Astrocyte of the spinal cord (primary cell): Measurements from ENCODE around the gene HSPA8.

Experiments
- DNase-seq: peaks from one replicate; pipeline ENCODE4 v3.0.0; 2011; ENCODE audit warnings: low read depth, low spot score
- H3K4me3 ChIP-seq: 2 replicates; pipeline ENCODE4 v1.5.1; 2011; ENCODE audit warnings: low read depth, mild to moderate bottlenecking, low read length, moderate library complexity
- in situ Hi-C: cut with HindIII; loops from 2 replicates; pipeline ENCODE4 v1.10.0; 2017; ENCODE audit warnings: low sequenced_read_pairs
- TF ChIP-seq, protein P1 (sequence below): IDR thresholded peaks from 2 replicates; pipeline ENCODE4 v1.5.1; 2012; ENCODE audit warnings: low read depth, mild to moderate bottlenecking, low read length, inconsistent platforms

The HSPA8 gene

GRCh38 chr11:123034597-123034996 lies 27.3 kb downstream of the HSPA8 start:
- no peak for DNase-seq
- H3K4me3 ChIP-seq, result no peak overlapping the region
- TF ChIP-seq, protein P1, sequence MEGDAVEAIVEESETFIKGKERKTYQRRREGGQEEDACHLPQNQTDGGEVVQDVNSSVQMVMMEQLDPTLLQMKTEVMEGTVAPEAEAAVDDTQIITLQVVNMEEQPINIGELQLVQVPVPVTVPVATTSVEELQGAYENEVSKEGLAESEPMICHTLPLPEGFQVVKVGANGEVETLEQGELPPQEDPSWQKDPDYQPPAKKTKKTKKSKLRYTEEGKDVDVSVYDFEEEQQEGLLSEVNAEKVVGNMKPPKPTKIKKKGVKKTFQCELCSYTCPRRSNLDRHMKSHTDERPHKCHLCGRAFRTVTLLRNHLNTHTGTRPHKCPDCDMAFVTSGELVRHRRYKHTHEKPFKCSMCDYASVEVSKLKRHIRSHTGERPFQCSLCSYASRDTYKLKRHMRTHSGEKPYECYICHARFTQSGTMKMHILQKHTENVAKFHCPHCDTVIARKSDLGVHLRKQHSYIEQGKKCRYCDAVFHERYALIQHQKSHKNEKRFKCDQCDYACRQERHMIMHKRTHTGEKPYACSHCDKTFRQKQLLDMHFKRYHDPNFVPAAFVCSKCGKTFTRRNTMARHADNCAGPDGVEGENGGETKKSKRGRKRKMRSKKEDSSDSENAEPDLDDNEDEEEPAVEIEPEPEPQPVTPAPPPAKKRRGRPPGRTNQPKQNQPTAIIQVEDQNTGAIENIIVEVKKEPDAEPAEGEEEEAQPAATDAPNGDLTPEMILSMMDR, result no peak
- in situ Hi-C loops, result loop anchor here (25.0 kb wide), 1 partner anchor 172 kb away; no protein-coding TSS in a partner anchor

- in situ Hi-C loops, result loop anchor here (25.0 kb wide), 1 partner anchor 172 kb away; no protein-coding TSS in a partner anchor
- no peak for DNase-seq
- TF ChIP-seq, protein P1, result peak; percentile 16
- no peak overlapping the region for H3K4me3 ChIP-seq
Observed at GRCh38 chr11:123033895-123034294, 28.0 kb downstream of the HSPA8 start.

GRCh38 chr11:123030517-123030916 lies 31.4 kb downstream of the HSPA8 start:
- DNase-seq, result no peak
- TF ChIP-seq, protein P1, result no peak
- H3K4me3 ChIP-seq, result no peak overlapping the region
- in situ Hi-C loops, result loop anchor here (25.0 kb wide), 1 partner anchor 168 kb away; no protein-coding TSS in a partner anchor

GRCh38 chr11:123020968-123021367 lies 41.0 kb downstream of the HSPA8 start:
- peak; percentile 45 for DNase-seq
- in situ Hi-C loops, result no loop called here
- H3K4me3 ChIP-seq, result no peak overlapping the region
- TF ChIP-seq, protein P1, result peak; percentile 86

- H3K4me3 ChIP-seq, result no peak overlapping the region
- TF ChIP-seq, protein P1, result no peak
- DNase-seq, result no peak
- in situ Hi-C loops, result no loop called here
Observed at GRCh38 chr11:123018702-123019101, 43.2 kb downstream of the HSPA8 start.

DNA sequence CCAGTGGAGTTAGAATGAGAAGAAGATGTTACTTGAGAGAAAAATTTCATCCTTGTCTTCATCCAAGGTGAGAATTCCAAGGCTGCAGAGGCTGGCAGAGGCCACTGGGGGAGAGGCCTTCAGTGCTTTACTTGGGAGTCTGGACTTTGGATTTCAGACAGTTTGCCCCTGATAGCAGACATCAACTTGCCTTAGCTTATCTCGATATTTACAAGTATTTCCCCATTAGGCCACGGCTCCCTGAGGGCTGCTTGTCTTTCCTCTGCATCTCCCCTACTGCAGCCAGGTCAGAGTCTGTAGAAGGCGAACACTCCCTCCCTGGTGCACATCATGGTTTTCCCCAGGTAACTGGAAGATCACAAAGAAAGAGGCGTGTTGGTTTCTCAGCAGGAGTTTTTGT lies 50.4 kb downstream of the HSPA8 start:
- in situ Hi-C loops, result no loop called here
- no peak overlapping the region for H3K4me3 ChIP-seq
- no peak for DNase-seq
- TF ChIP-seq, protein P1, result no peak
